HG02759 (cell line): Measurements from ENCODE around the gene C7orf57.

Experiments
- ATAC-seq: cut with Tn5 transposase; IDR thresholded peaks from one replicate; pipeline ENCODE4 v1.9.1; 2021; ENCODE audit warnings: mild to moderate bottlenecking, moderate library complexity; ENCODE audit not compliant: unreplicated experiment

The C7orf57 gene

DNA sequence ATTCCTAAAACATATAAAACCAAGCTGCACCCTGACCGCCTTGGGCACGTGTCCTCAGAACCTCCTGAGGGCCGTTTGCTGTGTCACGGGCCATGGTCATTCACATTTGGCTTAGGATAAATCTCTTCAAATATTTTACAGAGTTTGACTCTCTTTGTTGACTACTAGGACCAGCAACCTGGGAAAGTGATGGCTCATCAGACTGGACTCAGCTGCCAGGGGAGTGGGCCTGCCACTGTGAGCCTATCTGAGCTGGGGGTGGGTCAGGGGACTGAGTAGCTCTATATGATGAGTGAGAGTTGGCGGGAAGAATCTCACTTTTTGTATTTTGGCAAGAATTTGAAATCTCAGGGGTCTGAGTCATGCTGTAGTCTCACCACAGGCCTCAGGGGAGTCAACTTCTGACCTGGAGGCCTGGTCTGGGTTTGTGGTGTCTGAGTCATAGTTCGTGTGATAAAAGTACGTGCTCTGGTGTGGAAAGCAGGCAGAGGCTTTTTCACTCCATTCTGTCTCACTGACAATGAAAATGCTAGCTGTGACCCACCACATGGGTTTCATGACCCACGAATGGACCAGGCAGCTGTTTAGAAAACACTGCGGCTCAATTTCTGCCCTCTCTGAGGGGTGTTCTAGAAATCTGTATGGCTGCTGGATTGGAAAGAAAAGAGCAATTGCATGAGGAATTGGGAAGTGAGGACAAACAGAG is 49.5 kb downstream of the C7orf57 start:
- ATAC-seq = peak; percentile 56

DNA sequence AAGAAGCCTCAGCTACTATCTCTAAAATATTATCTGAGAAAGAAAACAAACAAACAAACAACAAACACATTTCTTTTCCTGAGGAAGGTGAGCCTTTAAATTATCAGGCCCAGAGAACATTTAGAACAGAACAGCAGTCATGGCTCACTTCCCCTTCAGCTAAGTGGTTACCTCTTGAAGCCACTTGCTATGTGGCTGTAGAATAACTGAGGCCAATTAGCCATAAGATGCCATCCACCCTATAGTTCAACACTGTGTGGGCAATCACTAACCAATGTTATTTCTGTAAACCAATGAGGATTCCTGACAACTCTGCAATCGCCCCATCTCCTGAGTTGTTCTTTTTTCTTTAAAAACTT is 50.1 kb downstream of the C7orf57 start:
- ATAC-seq = peak; percentile 4

DNA sequence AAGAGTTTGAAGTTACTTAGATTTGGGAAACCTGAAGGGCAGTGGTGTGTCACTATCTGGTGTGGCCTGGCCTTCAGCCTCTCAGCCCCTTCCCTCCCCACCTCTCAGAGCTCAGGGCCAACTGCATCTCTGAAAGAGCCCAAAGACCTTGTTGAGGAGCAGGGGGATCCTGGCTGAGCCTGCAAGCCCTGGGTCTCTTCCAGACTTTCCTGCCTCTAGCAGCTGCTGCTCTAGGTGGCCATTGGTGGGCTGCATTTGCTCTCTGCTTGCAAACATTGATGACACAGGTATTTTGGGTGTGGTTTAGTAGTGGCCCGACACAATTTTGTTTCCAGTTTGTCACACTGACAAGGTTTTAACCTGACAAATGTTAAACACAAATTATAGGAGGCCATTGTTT is 50.6 kb downstream of the C7orf57 start:
- ATAC-seq = no peak

DNA sequence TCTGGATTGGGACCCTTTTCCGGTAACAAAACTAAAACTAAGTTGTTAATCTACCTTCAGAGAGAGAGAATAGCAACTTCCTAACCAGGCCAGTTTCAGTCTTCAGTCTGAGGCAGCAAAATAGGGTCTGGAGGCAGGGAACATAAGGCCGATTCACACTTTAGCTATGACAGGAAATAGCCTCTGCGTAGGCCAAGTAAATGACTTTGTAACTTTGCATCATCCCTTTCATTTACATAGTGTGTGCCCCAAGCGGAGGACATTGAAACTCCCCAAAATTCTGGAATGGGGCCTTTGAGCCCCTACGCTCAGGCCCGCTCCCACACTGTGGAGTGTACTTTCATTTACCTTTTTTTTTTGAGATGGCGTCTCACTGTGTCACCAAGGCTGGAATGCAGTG is 52.0 kb downstream of the C7orf57 start:
- peak; percentile 11 for ATAC-seq

DNA sequence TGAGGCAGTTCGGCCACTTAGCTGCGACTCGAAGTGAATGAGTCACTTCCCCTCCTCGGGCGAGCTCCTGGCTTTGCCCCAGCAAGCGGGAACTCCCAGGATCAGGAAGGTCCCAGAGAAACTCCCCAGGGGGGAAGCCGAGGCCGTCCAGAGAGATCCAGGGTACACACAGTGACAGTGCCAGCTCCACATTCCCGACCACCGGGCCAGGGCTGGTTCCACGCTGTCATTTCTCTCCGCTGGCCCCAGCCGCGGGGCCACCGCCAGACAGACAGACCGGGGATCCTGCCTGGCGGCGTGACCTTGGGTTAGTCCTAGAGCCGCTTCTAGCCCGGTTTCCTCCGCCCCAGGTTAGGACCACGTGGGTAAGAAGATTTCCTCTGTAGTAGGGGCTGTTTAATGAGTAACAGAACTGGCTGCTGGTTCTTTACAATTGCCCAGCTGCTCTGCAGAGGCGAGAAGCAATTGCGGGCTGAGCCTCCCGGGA is 53.3 kb downstream of the C7orf57 start:
- peak; percentile 58 for ATAC-seq

DNA sequence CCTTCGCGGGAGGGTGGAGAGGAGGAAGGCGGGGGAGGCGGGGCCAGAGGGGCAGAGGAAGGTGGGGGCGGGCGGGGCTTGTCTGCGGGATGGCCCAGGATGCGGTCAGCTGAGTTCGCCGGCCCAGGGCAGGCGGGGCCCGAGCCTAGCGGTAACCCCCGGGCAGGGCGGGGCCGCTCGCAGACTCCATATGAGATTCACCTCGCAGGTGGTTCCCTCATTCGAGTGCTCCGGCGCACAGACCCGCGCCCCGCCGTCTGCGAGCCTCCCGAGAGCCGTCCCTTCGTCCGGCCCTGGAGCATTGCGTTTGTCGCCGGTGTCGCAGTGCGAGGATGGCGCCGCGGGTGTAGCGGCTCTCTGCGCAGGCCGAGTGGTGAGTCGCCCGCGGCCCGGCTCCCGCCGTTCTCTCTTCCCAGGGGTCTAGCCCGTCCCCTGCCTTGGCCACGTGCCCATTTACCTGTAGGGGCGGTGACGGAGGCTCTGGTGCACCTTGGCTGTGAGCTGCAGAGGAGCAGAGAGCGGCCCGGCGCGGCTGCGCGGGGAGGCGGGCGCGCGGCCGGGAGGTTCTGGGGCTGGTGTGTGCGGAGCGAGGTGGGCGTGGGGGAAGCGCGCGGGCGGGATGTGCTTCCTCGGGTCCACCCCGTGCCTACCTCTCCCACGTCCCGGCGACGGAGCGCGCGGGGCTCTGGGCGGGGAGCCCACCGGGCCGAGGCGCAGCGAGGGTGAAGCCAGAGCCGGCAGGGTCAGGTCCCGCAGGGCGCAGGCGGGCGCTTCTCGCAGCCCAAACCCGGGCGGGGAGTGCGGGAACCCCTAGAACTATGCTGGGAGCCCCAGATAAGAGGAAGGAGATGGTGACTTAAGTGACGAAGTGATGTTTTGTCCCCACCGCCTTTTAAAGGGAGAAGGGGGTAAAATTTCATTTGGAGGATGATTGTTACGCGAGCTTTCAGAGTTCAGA is 54.0 kb downstream of the C7orf57 start, which contains the start of gene UPP1:
Gene UPP1, plus strand, starts transcription at position 220 of the 958 bp plus-strand sequence. CDS start 5,519 bp downstream, outside the sequence.
- ATAC-seq = peak; percentile 54

DNA sequence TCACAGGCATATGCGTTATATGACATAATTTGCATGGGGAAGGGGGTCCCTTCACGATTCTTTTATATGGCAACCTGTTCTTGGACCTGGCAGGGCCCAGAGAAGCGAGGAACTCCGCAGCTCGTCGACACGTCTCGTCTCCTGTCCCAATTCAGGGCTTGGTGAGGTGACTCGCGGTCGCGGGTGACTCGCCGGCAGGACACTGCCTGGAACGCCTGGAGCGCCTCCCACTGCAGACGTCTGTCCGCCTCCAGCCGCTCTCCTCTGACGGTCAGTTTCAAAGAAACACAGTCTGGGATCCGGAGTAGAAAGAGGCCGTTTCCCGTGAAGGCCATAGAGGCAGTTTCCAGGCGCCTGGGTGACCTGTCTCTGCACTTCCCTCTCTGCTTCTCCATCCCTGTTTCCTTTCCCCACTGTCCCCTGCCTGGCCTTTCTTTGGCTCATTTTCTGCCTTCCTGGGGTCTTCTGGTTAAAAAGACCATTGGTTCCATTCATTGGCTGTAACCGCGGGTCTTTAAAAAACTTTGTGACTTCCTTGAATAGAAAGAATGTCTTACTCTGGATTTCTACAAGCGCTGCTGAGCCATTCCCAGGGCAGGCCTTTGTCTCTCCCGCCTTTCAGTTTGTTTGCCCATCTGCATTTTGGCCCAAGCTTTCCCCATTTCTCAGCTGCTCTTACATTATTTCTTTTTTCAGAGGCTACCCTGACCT is 54.9 kb downstream of the C7orf57 start:
- no peak for ATAC-seq

DNA sequence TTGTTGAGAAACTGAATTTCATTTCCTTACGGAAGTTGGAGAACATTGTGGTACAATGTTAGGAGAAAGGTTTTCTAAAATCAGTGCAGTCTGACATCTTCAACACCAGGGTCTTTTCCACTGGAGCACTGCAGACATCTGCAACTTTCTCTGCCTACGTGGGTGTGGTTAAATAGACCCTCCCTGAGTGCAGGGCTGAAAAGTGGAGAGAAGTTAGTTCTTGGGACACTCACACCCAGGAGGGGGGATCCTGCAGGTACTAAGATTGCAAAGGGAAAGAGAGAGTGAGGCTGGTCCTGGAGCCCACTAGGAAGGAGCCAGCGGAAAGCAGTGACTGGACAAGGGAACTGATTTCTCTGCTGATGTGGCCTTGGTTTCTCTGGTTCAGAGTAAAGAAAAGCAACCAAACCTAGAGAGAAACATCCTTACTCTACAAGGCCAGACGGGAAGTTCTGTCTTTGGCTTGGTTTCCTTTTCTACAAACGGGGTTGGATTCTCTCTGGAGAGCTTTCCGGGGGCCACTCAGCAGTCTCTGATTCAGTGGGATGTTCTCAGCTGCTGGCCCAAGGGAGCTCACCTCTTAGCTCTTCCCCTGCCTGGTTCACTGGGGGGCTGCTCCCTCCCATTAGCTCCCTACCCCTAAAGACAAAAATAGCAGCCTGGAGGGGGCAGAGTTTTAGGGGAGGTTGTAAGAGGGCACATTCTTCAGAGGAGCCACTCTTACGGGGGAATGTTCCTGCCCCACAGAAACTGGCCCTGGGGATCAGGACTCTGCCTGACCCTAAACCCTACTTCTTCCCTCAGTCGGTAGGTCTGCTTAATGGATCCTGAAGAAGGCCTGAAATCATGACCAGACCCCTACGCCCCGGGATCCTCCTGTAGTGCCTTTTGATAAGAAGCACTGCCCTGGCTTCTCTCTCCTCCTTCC is 56.4 kb downstream of the C7orf57 start:
- no peak for ATAC-seq

DNA sequence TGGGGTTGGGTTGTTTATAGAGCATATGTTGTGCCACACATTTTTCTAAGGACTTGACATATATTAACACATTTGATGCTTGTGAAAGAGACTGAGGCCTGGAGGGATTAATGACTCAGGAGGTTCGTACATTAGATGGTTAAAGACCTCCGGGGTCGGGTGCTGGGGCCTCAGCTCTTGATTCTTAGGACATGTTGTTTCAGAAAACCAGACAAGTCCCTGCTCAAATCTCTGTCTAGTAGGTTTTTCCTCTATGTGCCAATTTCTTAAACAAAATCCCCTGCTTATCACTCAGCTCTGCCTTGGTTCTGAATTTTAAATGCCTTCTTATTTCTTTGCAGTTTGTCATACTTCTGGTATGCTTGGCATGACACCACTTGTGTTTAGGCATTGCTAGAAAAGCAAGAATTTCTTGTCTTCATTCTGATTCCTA is 59.5 kb downstream of the C7orf57 start:
- ATAC-seq = no peak

DNA sequence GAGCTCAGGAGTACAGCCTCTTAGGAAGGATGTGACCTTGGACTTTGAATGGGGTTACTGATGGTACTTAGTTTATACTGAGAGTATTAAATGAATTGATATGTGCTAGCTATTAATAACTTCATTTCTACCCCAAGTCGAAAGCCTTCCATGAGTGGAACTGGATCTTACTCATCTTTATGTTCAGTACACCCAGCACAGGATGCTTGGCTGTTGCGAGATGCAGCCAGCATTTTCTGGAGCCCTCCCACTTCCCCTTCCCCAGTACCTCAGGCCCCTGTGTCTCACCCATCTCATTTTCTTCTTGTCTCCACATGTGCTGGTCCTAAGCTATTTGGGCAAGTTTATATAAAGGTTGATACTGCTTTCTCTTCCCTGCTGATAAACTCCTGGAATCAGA is 60.9 kb downstream of the C7orf57 start:
- no peak for ATAC-seq

DNA sequence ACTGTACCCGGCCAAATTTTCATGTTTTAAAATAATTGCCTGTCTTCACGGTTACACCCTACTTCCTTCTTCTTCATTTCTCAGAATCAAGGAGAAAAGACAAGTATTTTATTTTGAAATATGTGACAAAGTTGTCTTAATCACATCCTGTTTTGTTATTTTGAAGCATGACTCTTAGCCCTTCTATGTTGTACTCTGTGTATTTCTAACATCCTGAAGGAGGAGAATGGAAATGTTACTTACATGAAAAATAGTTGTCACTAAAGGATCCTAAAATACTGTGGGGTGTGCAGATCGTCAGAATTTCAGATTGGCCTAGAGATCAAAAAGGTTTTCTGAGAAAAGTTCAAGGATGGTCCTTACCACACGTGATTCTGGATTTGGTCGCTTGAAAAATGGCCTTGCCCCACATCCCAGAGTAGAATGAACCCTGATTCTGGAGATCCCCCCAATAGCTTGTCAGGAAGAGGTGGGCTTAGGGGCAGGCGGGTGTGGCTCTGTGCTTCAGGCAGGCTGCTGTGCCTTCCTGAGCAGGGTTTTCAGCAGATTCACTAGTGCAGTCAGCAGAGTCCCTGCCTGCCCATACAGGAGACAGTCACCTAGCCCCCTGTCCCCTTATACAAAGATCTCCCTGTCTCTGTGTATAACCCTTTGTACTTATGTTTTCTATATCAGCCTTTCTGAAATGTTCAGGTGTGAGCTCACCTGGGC is 62.3 kb downstream of the C7orf57 start:
- ATAC-seq = no peak

DNA sequence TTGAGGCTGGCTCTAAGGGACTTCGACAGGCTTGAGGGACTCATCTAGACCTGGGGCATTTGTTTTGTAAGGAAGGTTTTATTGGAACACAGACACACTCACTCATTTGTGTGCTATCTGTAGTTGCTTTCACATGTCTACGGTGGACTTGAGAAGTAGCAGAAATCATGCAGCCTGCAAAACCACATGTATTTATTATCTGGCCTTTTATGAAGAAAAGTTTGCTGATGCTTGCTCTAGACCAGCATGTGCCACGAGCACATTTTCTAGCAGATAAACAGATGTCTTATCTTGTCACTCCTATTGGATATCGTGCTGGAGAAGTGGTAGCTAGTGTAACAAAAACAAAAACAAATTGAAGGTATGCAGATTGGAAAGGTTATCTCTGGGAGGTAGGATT is 63.5 kb downstream of the C7orf57 start:
- no peak for ATAC-seq

DNA sequence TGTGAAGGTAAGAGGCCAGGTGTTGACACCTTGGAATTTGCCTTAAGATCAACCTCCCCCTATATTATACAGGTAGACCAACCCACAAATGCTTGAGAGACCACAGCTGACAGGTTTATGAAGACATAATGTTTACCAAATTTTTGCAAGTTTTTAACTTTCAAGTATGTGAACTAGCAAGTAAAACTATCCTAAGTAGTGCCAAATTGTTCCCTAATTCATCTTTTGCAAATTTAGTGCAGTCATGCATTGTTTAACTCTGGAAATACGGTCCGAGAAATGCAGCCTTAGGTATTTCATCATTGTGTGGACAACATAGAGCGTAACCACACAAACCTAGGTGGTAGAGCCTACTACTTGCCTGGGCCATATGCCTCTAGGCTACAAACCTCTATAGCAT is 64.4 kb downstream of the C7orf57 start:
- ATAC-seq = no peak

DNA sequence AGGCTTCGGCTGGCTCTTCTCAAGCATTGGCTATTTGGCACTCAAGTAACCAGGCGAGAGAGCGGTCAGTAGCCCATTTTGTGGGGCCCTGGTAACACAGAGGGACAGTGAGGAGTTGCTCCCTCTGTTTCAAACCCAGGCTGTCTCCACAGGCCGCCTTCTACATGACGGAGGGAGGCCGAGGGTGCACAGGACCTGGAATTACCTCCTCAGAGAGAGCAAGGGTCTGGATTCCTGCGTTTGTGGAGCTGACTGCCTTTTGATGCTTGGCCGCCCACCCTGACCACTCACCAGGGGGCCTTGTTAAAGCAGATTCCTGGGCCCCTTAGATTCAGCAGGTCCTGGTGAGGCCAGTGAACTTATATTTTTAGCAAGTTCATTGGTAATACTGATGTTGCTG is 66.0 kb downstream of the C7orf57 start:
- ATAC-seq = no peak

DNA sequence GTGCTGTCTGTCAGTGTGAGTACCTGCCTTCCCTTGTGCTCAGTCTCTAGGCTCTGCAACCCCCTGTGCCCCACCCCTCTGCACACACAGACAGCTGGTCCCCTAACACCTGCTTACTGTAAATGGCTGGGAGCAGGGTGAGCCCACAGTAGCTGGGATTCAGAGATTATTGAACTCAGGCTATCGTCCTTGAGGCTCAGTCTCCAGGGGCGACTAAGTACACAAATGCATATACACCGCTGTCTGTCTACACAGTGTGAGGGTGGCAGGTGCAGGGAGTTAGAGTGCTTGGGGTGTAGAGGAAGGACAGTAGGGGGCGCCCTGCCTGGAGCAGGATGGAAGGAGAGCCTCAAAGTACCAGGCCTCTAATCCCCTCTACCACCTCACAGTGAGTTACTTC is 66.6 kb downstream of the C7orf57 start:
- ATAC-seq = no peak

DNA sequence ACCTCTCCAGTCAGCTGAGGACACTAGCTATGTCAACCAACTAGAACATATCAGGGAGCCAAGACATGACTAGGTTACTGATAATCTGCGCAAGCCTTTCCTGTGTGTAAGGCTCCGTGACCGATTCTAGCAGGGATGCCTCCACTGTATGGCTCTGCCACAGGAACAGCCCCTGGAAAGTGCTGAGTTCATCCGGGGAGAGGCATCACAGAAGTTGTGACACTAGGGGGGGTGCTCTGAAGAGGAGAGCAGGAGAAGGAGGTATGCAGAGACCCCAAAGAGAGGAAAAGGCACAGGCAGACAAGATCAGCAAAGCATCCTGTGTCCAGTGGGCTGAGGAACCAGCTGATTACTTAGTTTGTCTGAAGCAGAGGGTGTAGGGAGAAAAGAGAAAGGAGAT is 67.2 kb downstream of the C7orf57 start:
- ATAC-seq = no peak

DNA sequence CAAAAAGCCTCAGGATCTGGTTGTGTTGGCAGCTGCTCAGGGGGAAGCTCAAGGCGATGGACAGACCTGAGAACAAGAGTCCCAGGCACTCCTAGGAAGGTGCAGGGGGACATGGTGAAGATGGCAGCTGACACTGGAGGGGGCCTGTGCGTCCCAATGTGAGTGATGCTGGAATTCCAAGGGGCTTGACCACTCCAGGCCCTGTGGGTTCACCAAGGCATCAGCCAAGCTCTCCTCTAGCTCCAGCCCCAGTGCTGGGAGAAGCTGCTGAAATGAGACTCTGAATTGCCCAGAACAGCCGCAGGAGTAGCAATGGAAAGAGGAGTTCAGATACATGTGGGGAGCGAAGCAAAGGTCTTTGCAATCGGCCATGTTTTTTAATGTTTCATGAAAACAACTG is 69.7 kb downstream of the C7orf57 start:
- ATAC-seq = no peak

DNA sequence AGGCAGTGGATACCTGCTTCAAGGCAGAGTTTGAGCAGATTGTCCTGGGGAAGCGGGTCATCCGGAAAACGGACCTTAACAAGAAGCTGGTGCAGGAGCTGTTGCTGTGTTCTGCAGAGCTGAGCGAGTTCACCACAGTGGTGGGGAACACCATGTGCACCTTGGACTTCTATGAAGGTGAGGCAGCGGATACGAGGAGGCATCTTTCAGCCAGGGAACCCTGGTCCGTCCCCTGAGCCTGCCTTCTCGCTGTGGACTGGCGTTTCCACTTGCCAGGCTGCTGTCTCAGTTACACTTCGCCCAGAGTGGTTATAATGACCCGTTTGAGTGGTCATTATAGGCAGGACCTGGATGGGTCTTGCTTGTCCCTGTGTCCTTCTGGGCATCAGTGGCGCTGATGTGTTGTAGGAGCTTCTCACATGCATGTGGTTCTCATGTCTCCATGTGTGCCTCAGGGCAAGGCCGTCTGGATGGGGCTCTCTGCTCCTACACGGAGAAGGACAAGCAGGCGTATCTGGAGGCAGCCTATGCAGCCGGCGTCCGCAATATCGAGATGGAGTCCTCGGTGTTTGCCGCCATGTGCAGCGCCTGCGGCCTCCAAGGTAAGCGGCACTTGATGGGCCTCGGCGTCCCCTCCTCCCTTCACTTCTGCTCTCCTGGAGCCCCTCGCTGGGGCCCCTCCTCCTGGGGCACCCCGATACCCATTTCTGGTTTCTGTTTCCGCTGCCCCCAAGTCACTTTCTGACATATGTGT is 71.7 kb downstream of the C7orf57 start:
- no peak for ATAC-seq

DNA sequence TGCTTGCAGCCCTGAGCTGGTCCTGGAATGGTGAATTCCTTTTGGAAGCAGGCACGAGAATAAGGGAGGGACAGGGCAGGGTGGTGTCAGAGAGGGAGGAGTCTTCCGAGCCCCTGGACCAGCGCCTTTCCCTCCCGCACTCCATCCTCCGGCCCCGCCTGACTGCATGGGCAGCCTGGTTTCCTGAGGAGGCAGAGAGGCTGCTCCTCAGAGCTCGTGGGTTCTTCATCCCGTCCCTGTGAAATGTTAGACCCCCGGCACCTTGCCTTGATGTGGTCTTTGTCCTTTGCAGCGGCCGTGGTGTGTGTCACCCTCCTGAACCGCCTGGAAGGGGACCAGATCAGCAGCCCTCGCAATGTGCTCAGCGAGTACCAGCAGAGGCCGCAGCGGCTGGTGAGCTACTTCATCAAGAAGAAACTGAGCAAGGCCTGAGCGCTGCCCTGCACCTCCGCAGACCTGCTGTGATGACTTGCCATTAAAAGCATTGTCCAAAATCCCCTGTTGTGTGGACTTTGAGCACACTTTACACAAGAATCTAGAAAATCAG is 72.7 kb downstream of the C7orf57 start:
- ATAC-seq = no peak
